Islet of Langerhans (tissue), 1 donor: ENCODE data around the gene SLX9.

Experiments used
- FAIRE-seq: peaks from one replicate; lab custom pipeline; 2011; peaks lifted over from hg19 to GRCh38; lab: Jason Lieb, UNC

Gene SLX9

DNA sequence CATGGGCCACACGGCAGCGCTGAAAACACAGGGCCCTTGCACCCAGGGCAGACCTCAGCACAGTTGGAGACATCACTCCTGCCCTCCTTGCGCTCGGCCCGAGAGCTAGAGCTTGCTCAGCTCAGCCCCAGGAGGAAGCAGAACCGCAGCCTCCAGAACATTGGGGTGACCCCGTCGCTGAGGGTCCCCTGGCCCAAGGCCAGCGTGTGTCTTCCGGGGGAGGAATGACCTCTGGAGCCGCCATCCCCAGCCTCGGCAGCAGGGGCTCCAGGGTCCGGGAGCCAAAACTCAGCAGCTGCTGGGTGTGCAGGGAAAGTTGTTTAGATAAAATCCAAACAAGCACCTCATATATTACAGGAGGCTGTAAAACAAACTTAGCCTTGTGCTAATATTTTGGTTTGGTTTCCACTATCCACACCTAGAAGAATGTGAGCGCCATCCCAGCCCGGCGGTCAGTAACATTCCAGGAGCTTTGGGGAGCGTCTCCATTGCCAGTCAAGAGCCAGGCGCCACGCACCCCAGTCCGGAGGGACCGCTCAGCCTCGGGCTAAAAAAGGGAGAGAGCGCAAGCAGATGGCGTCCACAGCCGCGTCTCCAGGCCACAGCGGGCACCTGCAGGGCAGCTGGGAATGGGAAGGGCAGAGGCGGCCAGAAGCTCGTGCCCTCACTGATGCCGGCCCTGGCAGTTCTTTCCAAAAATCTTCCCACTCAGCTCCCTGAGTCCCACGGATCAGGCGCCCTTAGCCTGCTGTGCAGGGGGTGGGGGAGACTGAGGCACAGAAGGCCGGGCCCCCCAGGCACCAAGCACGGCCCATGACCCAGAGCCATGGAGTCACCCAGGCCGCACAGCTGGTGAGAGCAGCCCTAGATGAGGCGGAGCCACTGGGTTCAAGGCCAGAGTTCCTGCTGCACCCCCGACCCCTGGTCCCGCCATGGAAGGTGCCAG is 52.0 kb downstream of the SLX9 start:
- FAIRE-seq, result no peak

DNA sequence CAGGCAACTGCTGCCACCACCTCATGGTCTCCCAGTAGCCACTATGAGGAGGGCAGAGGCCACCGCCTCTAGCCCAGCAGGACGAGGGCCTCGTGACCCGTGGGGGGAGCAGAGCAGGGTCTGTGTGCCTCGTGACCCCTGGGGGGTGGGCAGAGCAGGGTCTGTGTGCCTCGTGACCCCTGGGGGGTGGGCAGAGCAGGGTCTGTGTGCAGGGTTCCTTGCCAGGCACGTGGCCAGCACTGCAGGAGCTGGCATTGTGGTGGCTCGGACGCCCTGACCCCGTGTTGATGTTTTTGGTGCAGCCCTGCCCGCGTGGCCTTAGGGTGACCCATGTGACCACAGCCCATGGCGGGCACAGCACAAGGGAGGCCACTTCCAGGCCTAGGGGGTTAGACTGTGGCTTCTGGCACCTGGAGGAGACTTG is 52.8 kb downstream of the SLX9 start:
- FAIRE-seq, result no peak

DNA sequence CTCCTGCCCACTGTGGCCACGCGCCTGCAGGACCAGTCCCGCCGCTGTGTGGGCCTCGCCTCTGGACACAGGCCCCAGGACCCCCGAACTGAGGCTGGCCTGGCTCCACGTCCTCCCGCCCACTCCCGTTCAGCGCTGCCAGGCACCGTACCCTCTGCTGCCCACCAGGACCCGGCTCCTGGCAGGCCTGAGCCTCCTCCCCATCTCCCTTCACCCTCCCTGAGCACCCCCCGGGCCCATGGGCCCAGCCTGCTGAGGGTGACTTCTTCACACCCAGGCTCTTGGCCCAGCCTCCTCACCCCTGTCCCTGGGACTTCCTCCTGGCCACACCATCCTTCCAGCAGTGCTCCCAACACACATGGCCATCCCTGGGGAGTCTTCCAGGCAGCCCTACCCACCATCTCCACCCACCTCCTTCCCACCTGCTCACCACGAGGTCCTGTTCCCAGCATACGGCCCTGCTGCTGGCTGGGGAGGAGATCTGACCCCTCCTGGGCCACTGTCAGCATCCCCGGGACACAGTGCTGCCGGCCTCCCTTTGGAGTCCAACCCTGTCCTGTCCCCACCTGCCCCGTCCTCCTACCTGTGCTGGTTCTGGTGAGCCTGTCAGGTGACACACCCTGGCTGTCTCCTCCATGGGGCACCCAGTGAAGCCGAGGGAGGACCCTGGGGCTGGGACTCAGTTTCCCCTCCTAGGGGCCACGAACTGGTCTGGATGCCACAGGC is 53.7 kb downstream of the SLX9 start:
- FAIRE-seq, result no peak

DNA sequence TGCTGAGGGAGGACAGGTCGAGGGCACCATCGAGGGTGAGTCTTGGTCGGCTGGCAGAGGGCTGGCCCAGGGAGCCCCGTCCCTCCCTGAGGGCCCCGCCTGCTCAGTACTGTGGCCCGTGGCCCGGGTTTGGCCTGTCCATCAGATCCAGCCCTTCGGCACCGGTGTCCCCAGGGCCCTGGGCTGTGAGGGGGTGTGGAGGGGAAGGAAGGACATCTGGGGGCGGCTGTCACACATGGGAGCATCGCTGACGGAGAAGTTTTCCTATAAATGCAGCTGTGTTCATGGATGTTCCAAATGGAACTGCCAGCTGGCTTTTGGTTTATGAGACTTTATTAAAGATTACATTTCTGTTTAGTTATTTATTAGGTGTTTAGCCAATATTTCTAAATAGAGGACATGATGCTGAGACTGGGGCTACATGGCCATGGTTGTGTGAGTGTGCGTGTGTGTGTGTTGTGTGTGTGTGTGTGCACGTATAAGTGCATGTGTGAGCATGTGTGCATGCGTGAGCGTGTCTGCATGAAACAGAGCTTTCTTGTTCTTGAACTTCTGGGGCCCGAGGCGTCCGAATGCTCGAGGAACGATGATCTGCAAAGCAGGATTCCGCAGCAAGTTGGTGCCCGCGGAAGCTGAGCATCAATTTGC is 54.3 kb downstream of the SLX9 start:
- no peak for FAIRE-seq

DNA sequence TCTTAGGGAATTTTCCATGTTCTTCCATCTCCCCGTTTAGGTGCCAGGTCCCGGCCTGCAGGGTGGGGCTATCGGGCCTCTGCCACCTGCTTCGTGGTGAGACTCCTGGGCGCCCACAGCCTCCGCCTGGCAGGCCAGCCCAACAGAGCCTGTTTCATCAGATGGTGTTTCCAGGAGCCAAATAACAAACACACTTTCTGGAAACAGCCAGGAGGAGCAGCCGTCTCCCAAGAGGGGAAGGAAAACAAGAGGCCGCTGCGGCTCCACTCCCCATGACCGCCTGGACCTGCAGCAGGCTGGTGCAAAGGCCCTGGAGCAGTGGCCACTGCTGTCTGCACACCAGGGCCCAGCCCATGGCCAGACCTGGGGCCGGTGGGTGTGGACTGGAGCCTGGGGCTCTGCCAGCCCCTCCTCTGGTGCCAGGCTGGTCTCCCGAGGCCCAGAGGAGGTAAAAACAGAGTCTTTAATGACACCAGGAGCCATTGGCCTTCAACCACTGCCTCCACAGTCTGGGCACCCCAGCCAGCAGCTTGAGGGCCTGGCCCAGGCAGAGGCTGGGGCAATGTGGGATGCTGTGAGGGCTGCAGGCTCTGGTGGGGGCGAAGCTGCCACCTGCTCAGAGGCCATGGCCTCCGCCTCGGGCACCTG is 55.0 kb downstream of the SLX9 start:
- no peak for FAIRE-seq

DNA sequence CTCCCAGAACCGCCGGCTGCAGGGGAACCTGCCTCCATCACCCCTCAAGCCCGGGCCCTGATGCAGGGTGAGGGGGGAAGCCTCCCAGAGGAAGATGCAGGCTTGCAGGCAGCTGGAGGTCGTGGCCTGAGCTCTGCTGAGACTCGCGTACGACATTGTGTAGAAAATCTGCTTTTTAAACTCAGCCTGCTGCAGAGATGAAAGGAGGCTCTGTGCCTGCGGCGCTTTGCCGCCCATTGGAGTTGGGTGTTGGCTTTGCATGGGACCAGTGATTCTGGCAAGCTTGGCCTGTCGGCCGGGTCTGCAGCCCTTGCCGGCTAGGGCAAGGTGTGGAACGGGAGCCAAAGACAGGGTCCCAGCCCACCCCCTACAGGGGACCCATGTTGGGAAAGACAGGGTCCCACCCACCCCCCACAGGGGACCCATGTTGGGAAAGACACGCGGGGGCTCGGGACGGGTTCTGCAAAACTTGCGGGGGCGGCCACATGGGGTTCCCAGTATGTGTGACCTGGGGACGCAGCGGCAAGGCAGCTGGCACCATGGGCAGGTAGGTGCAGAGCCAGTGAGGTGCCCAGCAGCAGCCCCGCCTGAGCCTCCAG is 55.6 kb downstream of the SLX9 start:
- FAIRE-seq, result no peak

DNA sequence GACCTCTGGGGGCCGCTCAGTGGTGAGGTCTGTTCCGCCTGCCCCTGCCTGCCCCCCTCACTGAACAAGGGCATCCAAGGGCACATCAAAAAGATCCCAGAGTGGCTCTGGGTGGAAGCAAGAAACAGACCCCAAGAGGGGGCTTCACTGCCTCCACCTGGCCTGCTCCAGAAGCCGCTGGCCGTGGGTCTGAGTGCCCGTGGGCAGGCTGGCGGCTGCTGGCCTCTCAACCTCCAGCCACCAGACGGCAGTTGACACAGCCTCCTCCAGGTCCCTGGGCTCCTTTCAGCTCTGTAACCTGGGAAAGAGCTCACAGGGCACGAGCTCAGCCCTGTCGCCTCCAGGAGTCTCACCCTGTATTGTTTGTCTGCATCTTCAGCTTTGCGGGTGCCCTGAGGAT is 56.3 kb downstream of the SLX9 start:
- no peak for FAIRE-seq

DNA sequence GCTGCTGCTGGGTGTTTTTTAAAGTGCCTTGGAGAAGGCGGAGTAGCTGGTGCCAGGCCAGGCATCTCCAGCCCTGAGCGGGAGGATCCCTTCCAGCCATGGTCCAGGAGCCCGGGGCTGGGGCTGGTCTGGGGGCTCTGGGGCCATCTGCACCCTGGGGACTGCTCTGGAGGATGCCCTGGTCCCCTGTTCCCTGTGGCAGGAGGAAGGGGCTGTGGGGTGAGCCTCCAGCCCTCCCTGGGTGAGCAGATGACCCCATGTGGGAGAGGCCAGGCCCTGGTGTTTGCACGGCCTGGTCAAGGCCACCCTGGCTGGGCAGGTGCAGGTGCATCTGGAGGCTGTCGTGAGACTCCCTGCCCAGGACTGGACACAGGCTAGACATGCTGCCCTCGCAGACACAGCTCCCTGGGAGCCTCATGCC is 56.7 kb downstream of the SLX9 start:
- no peak for FAIRE-seq

DNA sequence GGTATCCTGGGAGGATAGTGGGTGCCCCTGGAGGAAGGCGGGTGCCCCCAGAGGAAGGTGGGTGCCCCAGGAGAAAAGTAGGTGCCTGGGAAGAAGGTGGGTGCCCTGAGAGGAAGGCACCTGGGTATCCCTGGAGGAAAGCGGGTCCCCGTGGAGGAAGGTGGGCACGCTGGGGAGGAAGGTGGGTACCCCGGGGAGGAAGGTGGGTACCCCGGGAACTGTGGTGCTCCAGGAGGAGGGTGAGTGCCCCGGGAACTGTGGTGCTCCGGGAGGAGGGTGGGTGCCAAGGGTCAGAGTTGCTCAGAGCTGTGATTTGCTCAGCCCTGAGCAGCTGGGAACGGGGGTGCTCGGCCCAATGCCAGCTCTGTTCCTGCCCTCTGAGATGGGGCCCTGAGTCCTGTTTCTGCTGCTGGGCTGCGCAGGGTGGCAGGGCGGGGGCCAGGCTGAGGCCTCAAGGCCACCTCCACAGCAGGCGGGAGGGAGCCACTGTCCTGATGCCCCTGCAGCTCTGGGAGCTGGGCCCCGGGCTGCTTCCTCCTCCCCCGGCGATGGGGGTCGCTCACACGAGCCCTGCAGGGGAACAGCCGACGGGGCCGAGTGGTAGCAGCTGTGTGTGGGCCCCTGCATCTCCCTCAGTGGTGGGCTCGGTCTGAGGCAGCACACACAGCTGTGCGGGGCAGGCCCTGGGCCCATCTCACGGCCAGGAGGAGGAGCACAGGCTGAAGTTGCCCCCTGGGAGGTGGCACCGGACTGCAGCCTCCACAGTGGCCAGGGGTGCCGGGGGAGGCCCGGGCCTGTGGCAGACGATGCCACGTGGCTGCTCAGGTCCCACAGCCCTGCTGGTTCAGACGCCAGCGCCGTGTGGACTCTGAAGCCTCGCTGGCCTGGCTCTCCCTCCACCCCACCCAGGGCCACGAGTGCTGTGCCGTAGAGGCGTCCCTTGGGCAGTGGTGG is 57.4 kb downstream of the SLX9 start:
- FAIRE-seq, result no peak

DNA sequence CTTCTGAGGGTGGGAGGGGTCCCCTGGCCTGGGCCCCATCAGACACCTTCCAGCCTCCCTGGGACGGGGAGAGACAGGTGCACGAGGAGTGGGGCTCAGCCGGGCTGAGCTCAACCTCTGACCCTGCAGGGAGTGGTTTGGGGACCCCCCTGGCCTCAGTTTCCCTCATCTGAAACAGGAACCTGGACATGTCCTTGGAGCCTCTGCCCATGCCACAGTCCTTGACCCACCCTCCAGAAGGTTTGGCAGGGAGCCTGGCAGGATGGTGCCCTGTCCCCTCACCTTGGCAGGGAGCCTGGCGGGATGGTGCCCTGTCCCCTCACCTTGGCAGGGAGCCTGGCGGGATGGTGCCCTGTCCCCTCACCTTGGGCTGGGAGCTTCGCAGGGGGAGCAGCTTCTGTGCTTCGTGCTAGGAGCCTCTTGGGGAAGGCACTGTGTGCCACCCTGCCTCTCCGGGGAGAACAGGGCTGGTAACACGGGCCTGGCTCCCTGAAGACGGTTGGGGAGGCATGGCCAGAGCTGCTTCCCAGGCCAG is 58.3 kb downstream of the SLX9 start:
- no peak for FAIRE-seq

DNA sequence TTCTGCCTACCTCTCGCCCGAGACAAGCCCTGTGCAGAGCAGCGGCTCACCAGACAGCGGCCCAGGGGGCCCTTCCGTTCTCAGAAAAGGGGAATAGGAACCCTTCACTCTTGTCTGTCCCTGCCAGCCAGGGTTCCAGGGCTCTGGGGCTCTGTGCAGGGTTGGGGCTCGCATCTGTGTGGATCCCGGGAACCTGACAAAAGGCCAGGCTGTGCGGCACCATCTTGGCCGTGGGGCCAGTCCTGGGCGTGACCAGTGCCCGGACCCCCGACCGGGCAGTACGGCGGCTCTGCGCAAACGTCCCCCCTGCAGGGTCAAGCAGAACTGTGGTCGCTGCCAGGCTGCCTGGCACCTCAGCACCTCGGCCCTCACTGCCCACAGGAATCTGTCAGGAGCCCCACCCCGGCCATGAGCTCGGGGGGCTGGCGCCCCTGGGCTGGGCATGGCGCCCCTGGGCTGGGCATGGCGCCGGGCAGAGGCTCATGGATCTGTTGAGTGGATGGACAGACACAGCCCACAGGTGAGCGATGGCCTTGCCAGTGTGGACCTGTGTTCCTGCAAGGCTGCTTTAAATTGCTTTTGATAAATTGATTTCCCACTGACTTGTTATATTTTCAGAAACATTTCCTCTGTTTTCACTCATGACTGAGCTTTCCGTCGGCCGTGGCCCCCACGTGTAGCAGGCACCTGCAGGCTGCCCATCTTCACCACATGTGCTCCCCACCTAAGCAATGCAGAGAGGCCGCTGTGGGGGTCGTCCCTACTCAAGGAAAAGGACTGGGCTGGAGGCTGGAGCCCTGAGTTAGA is 59.0 kb downstream of the SLX9 start:
- FAIRE-seq, result no peak

DNA sequence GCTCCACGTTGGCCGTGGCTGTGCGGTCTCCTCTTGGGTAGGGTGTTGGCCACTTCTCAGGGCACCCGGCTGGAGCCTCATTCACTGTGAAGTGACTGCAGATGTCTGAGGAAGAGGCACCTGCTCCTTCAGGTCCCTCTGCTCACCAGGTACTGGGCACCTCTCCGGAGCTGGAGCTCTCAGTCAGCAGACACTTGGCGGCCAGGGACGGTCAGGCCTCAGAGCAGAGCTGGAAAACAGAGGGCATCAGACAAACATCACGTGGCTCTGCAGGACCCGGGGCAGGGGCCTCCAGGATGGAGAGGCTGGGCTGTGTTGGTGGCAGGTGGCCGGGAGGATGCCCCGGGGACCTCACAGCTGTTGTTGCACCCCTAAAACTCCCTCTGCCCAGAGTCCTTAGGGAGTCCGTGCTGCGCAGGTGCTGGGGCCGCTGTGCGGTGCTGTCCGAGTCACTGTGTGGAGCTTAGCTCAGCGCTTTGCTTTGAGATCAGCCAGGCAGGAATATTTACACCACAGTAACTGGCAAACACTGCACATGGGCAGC is 59.7 kb downstream of the SLX9 start:
- FAIRE-seq, result no peak

DNA sequence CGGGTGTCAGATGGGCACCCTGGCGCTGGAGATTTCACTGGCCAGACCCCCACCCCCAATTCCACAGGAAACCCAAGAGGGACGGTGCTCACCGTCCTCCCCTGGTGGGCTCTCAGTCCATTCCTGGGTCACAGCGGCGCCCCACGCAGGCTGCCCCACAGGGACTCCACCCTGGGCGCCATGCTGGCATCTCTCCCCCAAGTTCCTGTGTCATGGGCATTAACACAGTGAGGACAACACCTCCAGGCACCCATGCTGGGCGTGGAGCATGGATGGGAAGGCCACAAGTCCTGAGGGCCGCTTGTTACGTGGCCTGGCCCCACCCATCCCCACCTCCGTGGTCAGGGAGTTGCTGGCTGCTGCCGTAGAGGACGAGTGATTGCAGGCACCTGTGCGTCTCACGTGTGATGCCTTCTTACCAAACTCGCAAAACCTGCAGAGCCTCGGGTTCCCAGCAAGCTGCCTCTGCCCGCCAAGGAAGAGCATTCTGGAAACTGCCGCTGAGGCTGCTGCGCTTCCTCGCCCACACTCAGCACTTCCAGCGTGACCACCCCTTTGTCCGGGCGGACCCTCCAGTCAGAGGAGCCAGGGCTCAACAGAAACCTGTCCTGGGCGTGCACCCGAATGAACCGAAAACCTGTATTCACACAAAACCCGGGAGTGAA is 60.3 kb downstream of the SLX9 start:
- FAIRE-seq, result no peak

DNA sequence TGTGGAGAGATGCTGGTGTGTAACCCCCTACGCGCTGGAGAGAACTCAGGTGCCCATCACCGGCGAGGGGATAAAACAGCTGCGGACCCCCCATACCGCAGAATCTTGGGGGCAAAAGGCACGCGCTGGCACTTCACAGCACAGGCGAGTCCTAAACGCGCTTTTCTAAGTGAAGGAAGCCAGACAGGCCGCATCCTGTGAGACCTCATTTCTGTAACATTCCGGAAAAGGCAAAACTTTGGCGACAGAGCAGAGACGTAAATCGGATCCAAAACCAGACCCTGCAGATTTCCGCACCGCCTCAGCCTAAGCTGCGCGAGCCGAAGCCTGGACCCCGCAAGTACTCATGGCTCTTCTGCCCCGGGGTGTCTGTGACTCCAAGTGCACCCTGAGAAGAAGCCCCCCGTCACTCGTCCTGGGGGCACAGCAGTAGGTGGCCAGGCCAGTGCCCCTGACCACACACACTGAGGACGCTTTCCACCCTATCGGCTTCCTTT is 60.9 kb downstream of the SLX9 start:
- FAIRE-seq, result no peak

DNA sequence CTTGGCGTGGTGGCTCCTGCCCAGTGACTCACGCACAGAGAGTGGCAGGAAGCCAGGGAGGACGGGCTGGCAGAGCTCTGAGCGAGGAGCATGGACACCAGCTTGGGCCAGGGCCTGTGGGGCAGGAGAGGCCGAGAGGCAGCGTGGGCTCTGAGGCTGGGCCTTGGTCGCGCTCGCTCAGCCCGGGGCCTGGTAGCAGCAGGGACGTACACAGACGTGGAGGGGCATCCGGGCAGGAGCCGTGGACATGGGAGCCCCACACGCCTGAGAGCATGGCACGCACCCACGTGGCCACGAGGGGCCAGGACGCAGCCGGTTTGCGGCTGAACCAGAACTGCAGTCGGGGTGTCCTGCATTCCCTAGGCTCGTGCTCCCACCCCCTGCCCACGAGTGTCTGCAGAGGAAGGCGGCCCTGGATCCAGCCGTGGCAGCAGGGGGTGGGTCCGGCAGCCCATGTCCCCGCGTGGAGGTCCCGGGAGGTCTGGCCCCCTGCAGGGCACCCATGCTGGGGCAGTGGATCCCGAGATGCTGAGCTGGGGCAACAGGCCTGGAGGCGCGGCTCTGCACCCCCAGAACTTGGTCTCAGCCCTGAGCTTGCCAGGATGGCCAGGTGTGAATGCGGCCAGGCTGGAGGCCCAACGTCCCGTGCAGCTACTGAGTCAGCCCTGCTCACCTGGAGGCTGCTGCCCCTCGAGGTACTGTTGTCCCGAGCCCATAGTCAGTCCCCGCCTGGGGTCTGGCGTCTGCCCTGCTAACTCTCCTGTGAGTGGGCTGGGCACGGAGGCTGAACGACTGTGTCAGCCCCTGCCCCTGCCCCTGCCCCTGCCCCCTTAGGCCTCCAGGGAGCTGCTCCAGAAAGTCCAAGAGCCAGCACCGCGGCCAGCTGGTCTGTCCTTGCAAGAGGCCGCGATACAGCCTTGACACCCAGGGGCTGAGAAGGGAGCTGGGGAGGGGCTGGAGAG is 61.6 kb downstream of the SLX9 start:
- FAIRE-seq, result no peak

DNA sequence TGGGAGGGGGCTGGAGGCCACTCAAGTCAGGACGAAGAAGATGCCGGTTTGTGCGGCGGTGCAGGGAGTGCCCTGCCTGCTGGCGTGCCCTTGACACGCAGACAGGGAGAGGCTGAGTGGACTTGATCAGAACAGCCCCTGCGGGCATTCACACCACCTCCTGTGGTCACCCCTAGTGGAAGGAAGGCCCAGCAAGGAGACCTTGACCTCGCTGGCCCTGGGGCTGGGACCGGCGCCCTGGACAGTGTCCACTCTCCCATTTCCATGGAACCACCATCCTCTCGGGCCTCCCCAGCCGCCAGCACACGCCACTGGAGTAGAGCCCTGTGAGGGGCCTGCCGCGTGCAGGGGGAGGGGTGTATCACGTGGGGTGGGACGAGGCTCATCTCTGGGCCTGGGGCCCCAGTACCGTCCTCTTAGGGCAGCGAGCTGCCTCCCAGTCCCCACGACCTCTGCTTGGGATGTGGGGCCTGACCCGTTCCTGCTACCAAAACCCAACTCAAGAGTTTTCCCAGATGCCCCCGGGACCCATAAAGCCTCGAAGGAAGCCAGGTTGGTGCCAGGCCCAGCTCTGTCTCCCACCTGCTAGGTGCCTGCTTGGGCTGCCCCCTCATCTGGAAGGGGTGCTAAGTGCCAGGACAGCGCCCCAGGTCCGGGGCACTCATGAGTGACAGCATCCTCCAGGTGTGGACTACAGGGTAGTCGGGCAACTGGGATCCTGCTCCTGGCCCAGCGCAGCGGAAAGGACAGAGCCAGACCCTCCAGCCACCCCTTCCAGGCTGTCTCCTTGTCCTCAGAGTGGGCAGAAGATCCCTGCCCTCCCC is 62.8 kb downstream of the SLX9 start:
- no peak for FAIRE-seq
